AG04449 (cell line): ENCODE results near the gene CLIC1.

ENCODE experiments used
- CTCF ChIA-PET: fragments of 350-600 bp; formaldehyde crosslinking; extraction: SDS; loops from one replicate; lab custom pipeline; 2021; ENCODE audit warnings: antibody characterized with exemption; lab: Yijun Ruan, JAX
- POLR2A ChIA-PET: fragments of 400-600, 350-600 bp; formaldehyde crosslinking; extraction: SDS; loops from one replicate; lab custom pipeline; 2020; ENCODE audit warnings: antibody characterized with exemption, inconsistent platforms; lab: Yijun Ruan, JAX
- DNase-seq: peaks from one replicate; pipeline ENCODE4 v3.0.0-alpha.2; 2010; ENCODE audit warnings: low read depth, low spot score
- H3K4me3 ChIP-seq: 2 replicates; pipeline ENCODE4 v1.5.1; 2011; ENCODE audit warnings: low read depth, mild to moderate bottlenecking, control low read depth, low read length
- CTCF ChIP-seq: IDR thresholded peaks from one replicate; pipeline ENCODE4 v1.5.1; 2011; ENCODE audit warnings: mild to moderate bottlenecking, moderate library complexity, low read length, control low read depth, inconsistent platforms; ENCODE audit not compliant: insufficient read depth; ENCODE audit errors: missing control alignments

Gene CLIC1

GRCh38 chr6:31780507-31781243, 44.3 kb upstream of the CLIC1 start:
- no peak overlapping the region for H3K4me3 ChIP-seq
- no peak for DNase-seq
- no peak for TF ChIP-seq CTCF
- POLR2A ChIA-PET, result no interaction called here
- CTCF ChIA-PET, result interaction anchor here (3.8 to 4.7 kb wide), 2 partner anchors 10 to 11 kb away, joined by 18 to 23 read pairs; no protein-coding TSS in a partner anchor

DNA sequence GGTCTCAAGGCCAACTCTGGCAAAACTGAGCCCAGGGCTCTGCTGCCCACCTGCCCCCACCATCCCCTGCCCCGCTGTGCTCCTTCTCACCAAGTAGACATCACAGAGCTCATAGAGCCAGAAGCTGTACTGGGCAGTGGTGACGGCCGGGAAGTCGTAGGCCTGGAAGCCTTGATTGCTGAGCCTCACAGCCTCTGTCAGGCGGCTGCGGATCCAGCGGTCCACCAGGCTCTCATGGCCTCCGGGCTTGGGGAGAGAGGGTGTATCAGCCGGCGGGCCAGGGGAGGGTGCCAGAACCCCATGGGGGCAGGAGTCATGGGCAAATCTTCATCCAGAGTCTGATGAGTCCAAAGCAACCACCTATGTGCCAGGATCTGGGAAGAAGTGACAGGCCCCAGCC, 43.6 kb upstream of the CLIC1 start:
- DNase-seq, result no peak
- no peak overlapping the region for H3K4me3 ChIP-seq
- CTCF ChIA-PET, result interaction anchor here (3.8 to 4.7 kb wide), 2 partner anchors 10 to 11 kb away, joined by 18 to 23 read pairs; no protein-coding TSS in a partner anchor
- POLR2A ChIA-PET, result no interaction called here
- no peak for TF ChIP-seq CTCF

GRCh38 chr6:31778999-31779885, 42.9 kb upstream of the CLIC1 start:
- DNase-seq, result no peak
- H3K4me3 ChIP-seq, result no peak overlapping the region
- no peak for TF ChIP-seq CTCF
- ChIA-PET CTCF (interaction anchor here (3.8 to 4.7 kb wide), 2 partner anchors 10 to 12 kb away, joined by 18 to 23 read pairs; no protein-coding TSS in a partner anchor), POLR2A (no interaction called here)

DNA sequence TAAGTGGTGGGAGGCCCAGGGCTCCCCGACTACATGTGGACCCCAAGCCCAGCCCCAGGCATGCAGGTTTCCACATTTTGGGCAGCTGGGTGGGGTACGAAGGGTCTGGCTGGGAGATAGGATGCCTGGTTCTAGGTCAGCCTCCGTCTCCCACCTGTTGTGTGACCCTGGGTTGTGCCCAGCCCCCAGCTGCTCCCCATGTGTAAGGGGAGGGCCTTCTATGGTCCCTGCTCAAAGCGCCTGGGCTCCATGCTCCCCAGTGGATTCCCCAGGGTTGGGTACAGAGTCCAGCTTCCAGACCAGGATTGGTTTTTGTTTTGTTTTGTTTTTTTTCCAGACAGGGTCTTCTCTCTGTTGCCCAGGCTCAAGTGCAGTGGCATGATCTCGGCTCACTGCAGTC, 41.9 kb upstream of the CLIC1 start:
- TF ChIP-seq CTCF, result no peak
- ChIA-PET POLR2A (no interaction called here), CTCF (interaction anchor here (1.0 to 3.8 kb wide), 4 partner anchors 9 to 18 kb away, joined by 3 to 18 read pairs (median 8); no protein-coding TSS in a partner anchor)
- DNase-seq, result no peak
- H3K4me3 ChIP-seq, result no peak overlapping the region

DNA sequence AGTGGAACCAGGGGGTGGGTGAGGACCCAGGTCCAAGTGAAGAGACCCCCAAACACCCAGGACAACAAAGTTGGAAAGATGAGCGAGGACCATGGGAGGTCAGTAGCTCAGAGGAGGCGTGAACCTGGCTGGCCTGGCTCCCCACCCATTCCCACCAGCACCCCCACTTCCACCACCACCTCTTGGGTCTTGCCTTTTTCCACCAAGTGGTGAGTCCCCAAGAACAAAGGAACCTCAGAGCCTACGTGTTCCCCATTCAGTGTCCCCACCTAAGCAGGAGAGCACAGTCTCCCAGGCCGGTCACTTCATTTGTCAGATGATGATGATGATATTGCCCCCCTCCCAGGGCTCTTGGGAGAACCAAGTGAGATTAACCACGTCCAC, 41.3 kb upstream of the CLIC1 start:
- ChIA-PET POLR2A (interaction anchor here (0.7 to 1.1 kb wide), 3 partner anchors 50 to 194 kb away, joined by 3 to 5 read pairs (median 3); partner anchors contain the start of genes DXO and HSPA1B), CTCF (interaction anchor here (0.6 to 3.8 kb wide), 5 partner anchors 8 to 39 kb away, joined by 3 to 18 read pairs (median 4); no protein-coding TSS in a partner anchor)
- no peak for TF ChIP-seq CTCF
- no peak overlapping the region for H3K4me3 ChIP-seq
- no peak for DNase-seq
